T-helper 1 cell (primary cell): ENCODE measurements around the gene TBXA2R.

Source experiments
- DNase-seq, 5 donors: peaks; one replicate each; pipeline ENCODE4 v3.0.0-alpha.2; 2012 to 2020

The TBXA2R gene

GRCh38 chr19:3618811-3619630, 12.3 kb upstream of the TBXA2R start:
- no peak for DNase-seq

GRCh38 chr19:3618144-3618810, 11.6 kb upstream of the TBXA2R start:
- peak in 2 of 5 donors; percentile 28 for DNase-seq

GRCh38 chr19:3617463-3617862, 10.8 kb upstream of the TBXA2R start:
- DNase-seq: no peak

GRCh38 chr19:3615524-3616135, 9.0 kb upstream of the TBXA2R start:
- no peak for DNase-seq

- no peak for DNase-seq
Observed at GRCh38 chr19:3614858-3615505, 8.3 kb upstream of the TBXA2R start.

- no peak for DNase-seq
Observed at GRCh38 chr19:3613818-3614661, 7.4 kb upstream of the TBXA2R start.

GRCh38 chr19:3612901-3613741, 6.4 kb upstream of the TBXA2R start:
- DNase-seq: no peak

- DNase-seq: no peak
Observed at GRCh38 chr19:3612330-3612729, 5.7 kb upstream of the TBXA2R start.

- no peak for DNase-seq
Observed at GRCh38 chr19:3611841-3612240, 5.2 kb upstream of the TBXA2R start.

GRCh38 chr19:3610745-3611717, 4.4 kb upstream of the TBXA2R start:
- no peak for DNase-seq

- DNase-seq: no peak
Observed at GRCh38 chr19:3609779-3610719, 3.4 kb upstream of the TBXA2R start.

- no peak for DNase-seq
Observed at GRCh38 chr19:3608750-3609322, 2.2 kb upstream of the TBXA2R start.

- no peak for DNase-seq
Observed at GRCh38 chr19:3608079-3608641, 1.5 kb upstream of the TBXA2R start.

- no peak for DNase-seq
Observed at GRCh38 chr19:3607303-3608078, 816 bp upstream of the TBXA2R start.

- peak in 1 of 5 donors; percentile 11 for DNase-seq
Observed at GRCh38 chr19:3606174-3606689, 443 bp downstream of the TBXA2R start.

- DNase-seq: no peak
Observed at GRCh38 chr19:3605770-3606169, 905 bp downstream of the TBXA2R start.

- no peak for DNase-seq
Observed at GRCh38 chr19:3605361-3605760, 1.3 kb downstream of the TBXA2R start.
